HEK293T (cell line): ENCODE measurements around the gene UGCG.

ENCODE experiments used
- ARNT ChIP-seq: fragments of 450-650 bp; IDR thresholded peaks from 2 replicates; pipeline ENCODE4 v1.6.1; 2017; ENCODE audit warnings: mild to moderate bottlenecking
- BHLHE40 ChIP-seq: fragments of 450-650 bp; IDR thresholded peaks from 2 replicates; pipeline ENCODE4 v1.6.1; 2016; ENCODE audit warnings: mild to moderate bottlenecking, moderate library complexity, borderline replicate concordance
- ELF4 ChIP-seq: fragments of 450-650 bp; IDR thresholded peaks from 2 replicates; pipeline ENCODE4 v1.6.1; 2017; ENCODE audit warnings: antibody characterized with exemption
- FOXA1 ChIP-seq: fragments of 450-650 bp; IDR thresholded peaks from 2 replicates; pipeline ENCODE4 v1.6.1; 2016; ENCODE audit warnings: mild to moderate bottlenecking
- FOXK2 ChIP-seq: fragments of 450-650 bp; IDR thresholded peaks from 2 replicates; pipeline ENCODE4 v1.6.1; 2016; ENCODE audit warnings: mild to moderate bottlenecking
- FOXM1 ChIP-seq: fragments of 450-650 bp; IDR thresholded peaks from 2 replicates; pipeline ENCODE4 v1.6.1; 2017; ENCODE audit warnings: mild to moderate bottlenecking, borderline replicate concordance
- HDGF ChIP-seq: fragments of 450-650 bp; IDR thresholded peaks from 2 replicates; pipeline ENCODE4 v1.6.1; 2017; ENCODE audit warnings: antibody characterized with exemption, borderline replicate concordance
- L3MBTL2 ChIP-seq: fragments of 450-650 bp; conservative IDR thresholded peaks from 2 replicates; pipeline ENCODE4 v1.6.1; 2016; ENCODE audit warnings: mild to moderate bottlenecking
- NFRKB ChIP-seq: fragments of 450-650 bp; IDR thresholded peaks from 2 replicates; pipeline ENCODE4 v1.6.1; 2016; ENCODE audit warnings: mild to moderate bottlenecking, moderate library complexity
- SP1 ChIP-seq: fragments of 450-650 bp; IDR thresholded peaks from 2 replicates; pipeline ENCODE4 v1.6.1; 2017
- SUZ12 ChIP-seq: fragments of 450-650 bp; IDR thresholded peaks from 2 replicates; pipeline ENCODE4 v1.6.1; 2016; ENCODE audit warnings: mild to moderate bottlenecking
- TARDBP ChIP-seq: fragments of 450-650 bp; IDR thresholded peaks from 2 replicates; pipeline ENCODE4 v1.6.1; 2016
- ZNF384 ChIP-seq: fragments of 450-650 bp; IDR thresholded peaks from 2 replicates; pipeline ENCODE4 v1.6.1; 2016
- TF ChIP-seq, protein P1 (sequence below): fragments of 450-650 bp; IDR thresholded peaks from 2 replicates; pipeline ENCODE4 v1.6.1; 2016

DNA sequence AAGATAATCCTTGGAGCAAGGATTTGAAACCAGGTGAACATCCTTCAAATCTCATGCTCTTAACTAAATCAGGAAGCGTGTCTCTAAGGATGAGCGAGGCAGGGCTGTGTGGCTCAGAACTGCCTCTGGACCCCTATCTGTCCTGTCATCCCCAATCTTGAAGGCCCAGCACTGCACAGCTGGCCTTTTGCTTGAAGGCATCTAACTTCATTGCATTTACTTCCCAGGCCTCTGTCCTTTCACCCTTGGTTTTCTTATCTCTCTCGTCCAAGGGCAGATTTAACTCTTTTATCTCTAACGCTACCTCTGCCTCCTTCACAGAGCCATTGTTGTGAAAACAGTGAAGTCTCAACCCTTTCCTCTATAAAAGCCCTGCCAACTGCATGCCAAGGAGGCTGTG, 83.8 kb downstream of the UGCG start:
- no peak for TF ChIP-seq NFRKB
- no peak for TF ChIP-seq SUZ12
- no peak for TF ChIP-seq FOXK2
- no peak for TF ChIP-seq TARDBP
- TF ChIP-seq ZNF384: no peak
- no peak for TF ChIP-seq FOXM1
- TF ChIP-seq SP1: no peak
- no peak for TF ChIP-seq BHLHE40
- TF ChIP-seq HDGF: no peak
- TF ChIP-seq ELF4: no peak
- no peak for TF ChIP-seq FOXA1
- TF ChIP-seq L3MBTL2: no peak
- TF ChIP-seq ARNT: no peak
- TF ChIP-seq, protein P1, sequence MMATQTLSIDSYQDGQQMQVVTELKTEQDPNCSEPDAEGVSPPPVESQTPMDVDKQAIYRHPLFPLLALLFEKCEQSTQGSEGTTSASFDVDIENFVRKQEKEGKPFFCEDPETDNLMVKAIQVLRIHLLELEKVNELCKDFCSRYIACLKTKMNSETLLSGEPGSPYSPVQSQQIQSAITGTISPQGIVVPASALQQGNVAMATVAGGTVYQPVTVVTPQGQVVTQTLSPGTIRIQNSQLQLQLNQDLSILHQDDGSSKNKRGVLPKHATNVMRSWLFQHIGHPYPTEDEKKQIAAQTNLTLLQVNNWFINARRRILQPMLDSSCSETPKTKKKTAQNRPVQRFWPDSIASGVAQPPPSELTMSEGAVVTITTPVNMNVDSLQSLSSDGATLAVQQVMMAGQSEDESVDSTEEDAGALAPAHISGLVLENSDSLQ: no peak
